KMS-11 (cell line): Measurements from ENCODE around the gene CDX2.

ENCODE experiments used
- H2AFZ ChIP-seq: fragments of 200-600 bp; sonication (generic); 2 replicates; pipeline ENCODE4 v1.6.1; 2016; ENCODE audit warnings: antibody characterized with exemption, mixed run types, low read depth
- H3K27ac ChIP-seq: fragments of 200-600 bp; sonication (generic); 2 replicates; pipeline ENCODE4 v1.6.1; 2016; ENCODE audit warnings: mild to moderate bottlenecking, mixed run types
- H3K27me3 ChIP-seq: fragments of 200-600 bp; sonication (generic); 2 replicates; pipeline ENCODE4 v1.6.1; 2017; ENCODE audit warnings: mild to moderate bottlenecking, low read depth, mixed run types, moderate library complexity; ENCODE audit not compliant: insufficient read depth
- H3K36me3 ChIP-seq: fragments of 200-600 bp; sonication (generic); 2 replicates; pipeline ENCODE4 v1.6.1; 2017; ENCODE audit warnings: mild to moderate bottlenecking, mixed run types; ENCODE audit not compliant: insufficient read depth
- H3K4me1 ChIP-seq: fragments of 200-600 bp; sonication (generic); 2 replicates; pipeline ENCODE4 v1.6.1; 2016; ENCODE audit warnings: mild to moderate bottlenecking, low read depth, mixed run types; ENCODE audit not compliant: poor library complexity, severe bottlenecking
- H3K4me2 ChIP-seq: fragments of 200-600 bp; sonication (generic); 2 replicates; pipeline ENCODE4 v1.7.0; 2016; ENCODE audit warnings: mild to moderate bottlenecking, mixed run types
- H3K4me3 ChIP-seq: fragments of 200-600 bp; sonication (generic); IDR thresholded peaks from 2 replicates; pipeline ENCODE4 v1.6.1; 2017; ENCODE audit warnings: low read depth, low read length, mixed read lengths; ENCODE audit not compliant: insufficient read depth
- H3K79me2 ChIP-seq: fragments of 200-600 bp; sonication (generic); 2 replicates; pipeline ENCODE4 v1.6.1; 2016; ENCODE audit warnings: low read depth, mixed run types; ENCODE audit not compliant: insufficient read depth
- H3K9ac ChIP-seq: fragments of 200-600 bp; sonication (generic); 2 replicates; pipeline ENCODE4 v1.6.1; 2016; ENCODE audit warnings: mild to moderate bottlenecking, mixed run types
- H4K20me1 ChIP-seq: fragments of 200-600 bp; sonication (generic); 2 replicates; pipeline ENCODE4 v1.6.1; 2016; ENCODE audit warnings: mild to moderate bottlenecking, mixed run types; ENCODE audit not compliant: insufficient read depth
- CTCF ChIP-seq: fragments of 200-600 bp; sonication (generic); conservative IDR thresholded peaks from 2 replicates; pipeline ENCODE4 v1.6.1; 2017; ENCODE audit warnings: low read depth, mild to moderate bottlenecking, antibody characterized with exemption, low read length, moderate library complexity, mixed read lengths

The CDX2 gene

GRCh38 chr13:27977476-27978300 is 8.6 kb upstream of the CDX2 start:
- no peaks in the 10 kb centered on the region for H3K27me3 ChIP-seq
- no peaks in the 10 kb centered on the region for H3K79me2 ChIP-seq
- H3K36me3 ChIP-seq = no peaks in the 10 kb centered on the region
- no peak overlapping the region for H3K4me2 ChIP-seq
- no peak for TF ChIP-seq CTCF
- no peaks in the 10 kb centered on the region for H3K4me1 ChIP-seq
- no peak overlapping the region for H2AFZ ChIP-seq
- no peak overlapping the region for H3K4me3 ChIP-seq
- no peak overlapping the region for H3K9ac ChIP-seq
- H4K20me1 ChIP-seq = no peaks in the 10 kb centered on the region
- no peak overlapping the region for H3K27ac ChIP-seq

GRCh38 chr13:27976362-27977091 is 7.4 kb upstream of the CDX2 start:
- H3K27me3 ChIP-seq = no peaks in the 10 kb centered on the region
- H3K36me3 ChIP-seq = no peaks in the 10 kb centered on the region
- no peak overlapping the region for H3K4me2 ChIP-seq
- TF ChIP-seq CTCF = no peak
- H3K9ac ChIP-seq = no peak overlapping the region
- no peaks in the 10 kb centered on the region for H4K20me1 ChIP-seq
- no peaks in the 10 kb centered on the region for H3K79me2 ChIP-seq
- no peak overlapping the region for H3K27ac ChIP-seq
- no peak overlapping the region for H3K4me3 ChIP-seq
- no peaks in the 10 kb centered on the region for H3K4me1 ChIP-seq
- no peak overlapping the region for H2AFZ ChIP-seq

GRCh38 chr13:27975564-27976361 is 6.6 kb upstream of the CDX2 start:
- Histone ChIP-seq H2AFZ (no peak overlapping the region), H3K36me3 (no peaks in the 10 kb centered on the region), H3K4me2 (no peak overlapping the region), H3K9ac (no peak overlapping the region), H3K79me2 (no peaks in the 10 kb centered on the region), H4K20me1 (no peaks in the 10 kb centered on the region), H3K4me1 (no peaks in the 10 kb centered on the region), H3K27me3 (no peaks in the 10 kb centered on the region), H3K27ac (no peak overlapping the region), H3K4me3 (no peak overlapping the region)
- TF ChIP-seq CTCF = no peak

GRCh38 chr13:27973961-27974662 is 5.0 kb upstream of the CDX2 start:
- no peaks in the 10 kb centered on the region for H3K4me1 ChIP-seq
- H3K27me3 ChIP-seq = no peaks in the 10 kb centered on the region
- H3K4me2 ChIP-seq = no peak overlapping the region
- H3K36me3 ChIP-seq = no peaks in the 10 kb centered on the region
- no peak overlapping the region for H3K27ac ChIP-seq
- no peak overlapping the region for H2AFZ ChIP-seq
- H4K20me1 ChIP-seq = no peaks in the 10 kb centered on the region
- no peaks in the 10 kb centered on the region for H3K79me2 ChIP-seq
- no peak overlapping the region for H3K9ac ChIP-seq
- no peak overlapping the region for H3K4me3 ChIP-seq
- no peak for TF ChIP-seq CTCF
